ENCODE measurements around the gene FAM20A.

DNA sequence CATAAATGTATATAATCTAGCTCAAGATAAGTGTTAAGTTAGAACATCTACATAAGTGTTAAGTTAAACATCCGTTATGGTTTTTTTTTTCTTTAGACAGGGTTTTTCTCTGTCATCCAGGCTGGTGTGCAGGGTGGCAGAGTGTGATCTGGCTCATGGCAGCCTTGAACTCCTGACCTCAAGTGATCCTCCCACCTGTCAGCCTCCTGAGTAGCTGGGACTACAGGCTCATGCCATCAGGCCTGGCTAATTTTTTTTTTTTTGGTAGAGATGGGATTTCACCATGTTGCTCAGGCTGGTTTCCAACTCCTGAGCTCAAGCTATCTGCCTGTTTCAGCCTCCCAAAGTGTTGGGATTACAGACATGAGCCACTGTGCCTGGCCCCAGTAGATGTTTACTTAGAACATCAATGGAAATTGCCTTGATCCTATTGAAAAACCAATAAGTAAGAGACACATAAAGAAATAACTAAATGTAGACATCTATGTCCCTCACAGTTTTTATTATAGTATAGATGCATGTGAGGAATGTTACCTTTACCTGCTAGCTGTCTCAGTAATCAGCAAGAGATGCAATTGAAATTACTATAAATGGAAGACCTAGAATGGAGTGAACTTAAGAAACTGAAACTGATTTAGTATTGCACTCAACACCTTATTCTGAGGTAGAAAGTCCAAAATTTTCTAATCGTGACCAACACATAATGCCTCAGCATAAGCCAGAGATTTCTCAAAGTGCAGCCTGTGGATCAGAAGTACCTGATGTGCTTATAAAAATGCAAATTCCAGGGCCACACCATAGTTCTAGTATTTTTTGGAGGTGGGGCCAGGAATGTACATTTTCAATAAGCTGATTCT, 5.5 kb upstream of the FAM20A start:
- TF ChIP-seq CTCF (conservative IDR thresholded peaks at IDR 0.05) (no peak), EZH2 (IDR thresholded peaks at IDR 0.05; ENCODE audit: low read depth) (no peak)

Data from PC-9 (cell line).